ENCODE measurements around the gene SART3.

DNA sequence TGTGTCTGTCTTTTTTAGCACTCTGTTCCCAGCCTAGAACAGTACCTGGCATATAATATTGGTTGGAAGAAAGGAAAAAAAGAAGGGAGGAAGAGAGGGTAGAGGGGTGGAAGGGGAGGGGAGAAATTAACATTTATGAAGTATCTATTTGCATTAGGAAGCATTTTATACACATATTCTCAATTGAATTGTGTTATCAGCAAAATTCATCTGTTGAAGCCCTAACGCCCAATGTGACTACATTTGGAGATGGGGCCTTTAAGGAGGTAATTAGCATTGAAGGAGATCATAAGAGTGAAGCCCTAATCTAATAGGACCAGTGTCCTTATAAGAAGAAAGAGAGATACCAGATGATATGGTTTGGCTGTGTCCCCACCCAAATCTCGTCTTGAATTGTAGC is 76.1 kb downstream of the SART3 start:
- no peak for TF ChIP-seq HMG20B (CRISPR knock-in tag; conservative IDR thresholded peaks at IDR 0.05)
- TF ChIP-seq NFYB (CRISPR knock-in tag; IDR thresholded peaks at IDR 0.05) = no peak
- TF ChIP-seq ZNF780A (CRISPR knock-in tag; IDR thresholded peaks at IDR 0.05) = no peak
- TF ChIP-seq EP300 (IDR thresholded peaks at IDR 0.05; ENCODE audit: low read depth in 2 of 2, low read length in 2 of 2) = no peak
- TF ChIP-seq EP300 (CRISPR knock-in tag; IDR thresholded peaks at IDR 0.05; ENCODE audit: borderline replicate concordance) = no peak
- TF ChIP-seq, protein P1, sequence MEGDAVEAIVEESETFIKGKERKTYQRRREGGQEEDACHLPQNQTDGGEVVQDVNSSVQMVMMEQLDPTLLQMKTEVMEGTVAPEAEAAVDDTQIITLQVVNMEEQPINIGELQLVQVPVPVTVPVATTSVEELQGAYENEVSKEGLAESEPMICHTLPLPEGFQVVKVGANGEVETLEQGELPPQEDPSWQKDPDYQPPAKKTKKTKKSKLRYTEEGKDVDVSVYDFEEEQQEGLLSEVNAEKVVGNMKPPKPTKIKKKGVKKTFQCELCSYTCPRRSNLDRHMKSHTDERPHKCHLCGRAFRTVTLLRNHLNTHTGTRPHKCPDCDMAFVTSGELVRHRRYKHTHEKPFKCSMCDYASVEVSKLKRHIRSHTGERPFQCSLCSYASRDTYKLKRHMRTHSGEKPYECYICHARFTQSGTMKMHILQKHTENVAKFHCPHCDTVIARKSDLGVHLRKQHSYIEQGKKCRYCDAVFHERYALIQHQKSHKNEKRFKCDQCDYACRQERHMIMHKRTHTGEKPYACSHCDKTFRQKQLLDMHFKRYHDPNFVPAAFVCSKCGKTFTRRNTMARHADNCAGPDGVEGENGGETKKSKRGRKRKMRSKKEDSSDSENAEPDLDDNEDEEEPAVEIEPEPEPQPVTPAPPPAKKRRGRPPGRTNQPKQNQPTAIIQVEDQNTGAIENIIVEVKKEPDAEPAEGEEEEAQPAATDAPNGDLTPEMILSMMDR (CRISPR knock-in tag; IDR thresholded peaks at IDR 0.05) = no peak
- TF ChIP-seq HDAC2 (CRISPR knock-in tag; IDR thresholded peaks at IDR 0.05) = no peak
- TF ChIP-seq, protein P2, sequence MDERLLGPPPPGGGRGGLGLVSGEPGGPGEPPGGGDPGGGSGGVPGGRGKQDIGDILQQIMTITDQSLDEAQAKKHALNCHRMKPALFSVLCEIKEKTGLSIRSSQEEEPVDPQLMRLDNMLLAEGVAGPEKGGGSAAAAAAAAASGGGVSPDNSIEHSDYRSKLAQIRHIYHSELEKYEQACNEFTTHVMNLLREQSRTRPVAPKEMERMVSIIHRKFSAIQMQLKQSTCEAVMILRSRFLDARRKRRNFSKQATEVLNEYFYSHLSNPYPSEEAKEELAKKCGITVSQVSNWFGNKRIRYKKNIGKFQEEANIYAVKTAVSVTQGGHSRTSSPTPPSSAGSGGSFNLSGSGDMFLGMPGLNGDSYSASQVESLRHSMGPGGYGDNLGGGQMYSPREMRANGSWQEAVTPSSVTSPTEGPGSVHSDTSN (CRISPR knock-in tag; IDR thresholded peaks at IDR 0.05) = no peak
- TF ChIP-seq RAD21 (CRISPR knock-in tag; IDR thresholded peaks at IDR 0.05) = no peak
- TF ChIP-seq ZSCAN20 (CRISPR knock-in tag; IDR thresholded peaks at IDR 0.05; ENCODE audit: borderline replicate concordance) = no peak

Measured in HepG2 (cell line).